Muscle of arm (tissue), 12 donors: ENCODE results near the gene CPLANE1. TPM values are rescaled to one million over a fixed set of nuclear protein-coding genes. Genes with fewer than 3 reads are reported as not detected.
"Not testable (repeated sequence)": the region's sequence is repeated elsewhere in the genome, so short reads cannot be mapped to it uniquely, and the experiment has no call there.

ENCODE experiments used
- DNase-seq: peaks from one replicate; pipeline ENCODE4 v3.0.0-alpha.2; 2013
- polyA plus RNA-seq, 12 donors: library from polyadenylated mRNA; unstranded; fragments of 120-200 nt; gene quantifications; one replicate each; pipeline ENCODE4 v1.2.1, GENCODE V29; 2013; ENCODE audit not compliant: insufficient read length in 12 of 12

The CPLANE1 gene
- polyA plus RNA-seq, 12 donors = 15.8 to 28.8 (median 19.4) TPM; not detected in 1

GRCh38 chr5:37208883-37209797 is 40.0 kb downstream of the CPLANE1 start:
- DNase-seq = peak; percentile 38

DNA sequence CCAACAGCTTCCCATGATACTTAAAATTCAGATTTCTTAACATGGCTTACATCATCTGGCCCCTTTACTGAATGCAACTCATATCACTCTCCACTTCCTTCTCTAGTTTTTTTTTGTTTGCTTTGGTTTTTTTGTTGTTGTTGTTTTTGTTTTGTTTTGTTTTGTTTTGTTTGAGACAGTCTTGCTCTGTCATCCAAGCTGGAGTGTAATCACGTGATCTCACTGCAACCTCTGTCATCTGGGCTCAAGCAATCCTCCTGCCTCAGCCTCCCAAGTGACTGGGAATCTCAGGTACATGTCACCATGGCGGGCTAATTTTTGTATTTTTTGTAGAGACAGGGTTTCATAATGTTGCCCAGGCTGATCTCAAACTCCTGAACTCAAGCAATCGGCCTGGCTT is 41.4 kb downstream of the CPLANE1 start:
- no peak for DNase-seq

DNA sequence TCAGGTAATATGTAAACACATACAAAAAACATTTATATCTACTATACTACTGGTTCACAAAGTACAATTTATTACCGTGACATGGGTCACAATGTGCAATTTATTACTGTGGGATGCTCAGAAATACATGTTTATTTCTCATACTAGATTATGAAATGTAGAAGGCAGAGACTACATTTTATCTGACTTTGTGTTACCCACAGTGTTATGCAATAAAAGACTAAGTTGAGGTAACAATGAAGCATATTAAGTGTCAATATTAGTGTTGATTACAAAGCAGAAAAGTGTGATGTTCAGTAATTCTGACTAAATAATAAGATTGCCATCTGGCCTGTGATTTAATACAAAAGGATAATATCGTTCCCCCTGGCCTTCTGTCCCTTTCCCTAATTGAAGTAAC is 42.4 kb downstream of the CPLANE1 start:
- DNase-seq = no peak

GRCh38 chr5:37198842-37199241 is 50.3 kb downstream of the CPLANE1 start:
- DNase-seq = no peak

- no peak for DNase-seq
These were observed 51.1 kb downstream of the CPLANE1 start for GRCh38 chr5:37198061-37198460.

GRCh38 chr5:37197340-37198050 is 51.7 kb downstream of the CPLANE1 start:
- DNase-seq = no peak

GRCh38 chr5:37190592-37190991 is 58.6 kb downstream of the CPLANE1 start:
- DNase-seq = no peak

GRCh38 chr5:37189355-37189754 is 59.8 kb downstream of the CPLANE1 start:
- DNase-seq = no peak

GRCh38 chr5:37187465-37187977 is 61.7 kb downstream of the CPLANE1 start:
- DNase-seq = no peak

GRCh38 chr5:37184748-37185364 is 64.3 kb downstream of the CPLANE1 start:
- no peak for DNase-seq

DNA sequence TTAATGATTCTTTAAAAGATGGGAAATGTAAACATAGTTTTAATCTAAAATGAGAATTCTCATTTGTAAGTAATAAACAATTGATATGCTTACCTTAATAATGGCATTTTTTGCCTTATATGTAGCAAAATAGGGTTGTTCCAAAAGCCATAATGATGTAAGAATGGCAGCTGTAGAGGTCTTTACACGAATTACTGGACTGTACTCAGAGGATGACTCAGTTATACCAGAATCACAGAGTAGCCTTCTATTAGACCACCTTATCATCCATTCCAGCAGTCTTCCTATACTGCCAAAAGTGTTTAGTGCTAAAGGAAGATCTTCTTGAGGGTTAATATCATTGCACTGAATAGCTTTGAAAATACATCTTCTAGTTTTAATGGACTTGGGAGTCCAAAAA is 66.5 kb downstream of the CPLANE1 start:
- DNase-seq = no peak

GRCh38 chr5:37174928-37175327 is 74.2 kb downstream of the CPLANE1 start:
- DNase-seq = no peak

DNA sequence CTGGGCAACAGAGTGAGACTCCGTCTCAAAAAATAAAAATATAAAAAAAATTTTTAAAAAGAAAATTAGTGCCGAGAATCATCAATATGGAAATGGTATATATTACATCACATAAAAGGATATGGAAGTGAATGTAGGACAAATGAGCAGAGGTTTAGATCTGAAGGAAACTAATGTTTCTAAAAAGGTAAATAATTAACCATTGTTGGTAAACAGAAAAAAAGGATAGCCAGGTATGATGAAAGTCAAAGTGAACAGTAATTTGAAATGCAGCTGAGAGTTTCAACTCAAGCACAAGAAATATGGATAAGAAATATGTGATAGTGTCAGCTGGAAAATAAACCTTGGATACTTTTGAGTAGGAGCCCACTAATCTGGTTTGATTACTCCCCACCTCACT is 76.2 kb downstream of the CPLANE1 start:
- no peak for DNase-seq

- no peak for DNase-seq
These were observed 78.3 kb downstream of the CPLANE1 start for GRCh38 chr5:37170856-37171255.

DNA sequence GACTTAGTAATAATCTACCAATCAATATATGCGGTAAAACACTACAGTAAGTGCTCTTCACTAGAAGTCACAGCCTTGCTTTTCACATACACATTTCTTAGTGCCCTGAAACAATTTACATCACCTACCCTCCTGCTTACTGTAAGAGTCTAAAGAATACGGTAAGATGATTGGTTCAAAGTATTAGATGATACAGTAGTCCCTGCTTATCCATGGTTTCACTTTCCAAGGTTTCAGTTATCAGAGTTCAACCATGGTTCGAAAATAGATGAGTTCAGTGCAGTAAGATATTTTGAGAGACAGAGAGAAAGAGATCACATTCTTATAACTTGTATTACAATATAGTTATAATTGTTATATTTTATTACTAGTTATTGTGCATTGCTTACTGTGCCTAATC is 83.0 kb downstream of the CPLANE1 start:
- no peak for DNase-seq

DNA sequence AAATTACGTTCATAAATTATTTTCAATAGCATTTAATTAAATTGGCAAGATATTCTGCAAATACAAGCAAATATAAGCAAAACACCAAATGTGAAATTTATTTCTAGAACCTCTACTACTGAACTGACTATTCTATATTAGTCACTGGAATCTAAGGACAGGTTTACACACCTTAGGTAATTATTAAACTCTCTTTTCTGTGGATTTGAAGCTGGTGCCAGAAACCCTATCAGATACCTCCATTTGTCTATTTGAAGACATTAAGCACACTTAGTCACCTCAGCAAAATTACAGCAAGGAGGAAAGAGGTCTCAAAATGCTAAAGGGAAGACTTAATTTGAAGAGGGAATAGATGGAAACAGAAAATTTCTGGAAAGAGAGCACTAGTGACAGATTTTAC is 83.4 kb downstream of the CPLANE1 start:
- no peak for DNase-seq

GRCh38 chr5:37153661-37154060 is 95.5 kb downstream of the CPLANE1 start:
- no peak for DNase-seq

- DNase-seq = no peak
These were observed 102.3 kb downstream of the CPLANE1 start for GRCh38 chr5:37146896-37147295.

DNA sequence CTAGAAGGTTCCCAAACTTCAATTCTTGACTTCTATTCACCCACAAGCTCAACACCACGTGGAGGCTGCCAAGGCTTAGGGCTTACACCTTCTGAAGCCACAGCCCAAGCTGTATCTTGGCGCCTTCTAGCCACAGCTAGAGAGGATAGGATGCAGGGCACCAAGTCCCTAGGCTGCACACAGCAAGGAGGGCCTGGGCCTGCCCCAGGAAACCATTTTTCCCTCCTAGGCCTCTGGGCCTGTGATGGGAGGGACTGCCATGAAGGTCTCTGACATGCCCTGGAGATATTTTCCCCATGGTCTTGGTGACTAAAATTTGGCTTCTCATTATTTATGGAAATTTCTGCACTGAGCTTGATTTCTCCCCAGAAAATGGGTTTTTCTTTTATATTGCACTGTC is 112.5 kb downstream of the CPLANE1 start:
- no peak for DNase-seq

- not testable (repeated sequence) for DNase-seq
These were observed 113.9 kb downstream of the CPLANE1 start for GRCh38 chr5:37135312-37135711.

- DNase-seq = no peak
These were observed 115.2 kb downstream of the CPLANE1 start for GRCh38 chr5:37133939-37134338.

- DNase-seq = no peak
These were observed 116.5 kb downstream of the CPLANE1 start for GRCh38 chr5:37132646-37133045.
